ENCODE data around the gene MYZAP. TPM values are rescaled to one million over a fixed set of nuclear protein-coding genes. Genes with fewer than 3 reads are reported as not detected.

MYZAP gene
- total and polyA plus RNA-seq, 9 of the 15 experiments (the other 6 are each of a cell fraction or from before 2014, with no cell fraction given), result 0.03 TPM; not detected in 8

DNA sequence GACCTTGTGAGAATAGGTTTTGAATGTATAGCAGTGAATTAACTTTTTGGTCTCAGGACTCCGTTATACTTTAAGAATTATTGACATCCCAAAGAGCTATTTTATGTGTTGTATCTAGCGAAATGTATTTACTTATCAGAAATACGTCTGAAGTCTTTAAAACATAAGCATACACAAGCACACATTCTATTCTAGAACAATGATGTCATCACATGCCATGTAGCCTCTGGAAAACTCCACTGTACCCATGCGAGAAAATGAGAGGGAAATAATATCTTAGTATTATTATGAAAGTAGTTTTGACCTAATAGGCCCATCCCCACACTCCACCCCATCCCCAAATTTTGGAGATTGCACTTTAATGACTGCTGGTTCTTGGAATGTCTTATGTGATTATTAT lies 116.3 kb downstream of the MYZAP start:
- peaks cover 50% of the 10 kb centered on the region for H3K36me3 ChIP-seq (ENCODE audit: control insufficient read depth, insufficient read depth, low read length)
- FAIRE-seq, result no peak

More for the DNA sequence above, 116.3 kb downstream of the MYZAP start:
- Histone ChIP-seq H4K20me1 (replicated peaks; ENCODE audit: control insufficient read depth, insufficient read depth, low read length) (no peaks in the 10 kb centered on the region), H3K4me2 (ENCODE audit: insufficient read depth, low read length) (peak overlapping the region; percentile 91), H3K4me3 (peak overlapping the region; percentile 74), H3K27ac (ENCODE audit: extremely low read depth, low read depth, low read length) (peak overlapping the region; percentile 91; the same call in 1 of the 3 replicates), H3K9me1 (ENCODE audit: control insufficient read depth, insufficient read depth, low read length) (no peaks in the 10 kb centered on the region), H2AFZ (ENCODE audit: low read depth, low read length) (no peak overlapping the region), H3K4me1 (replicated peaks in 1 of 2; ENCODE audit: control insufficient read depth in 2 of 2, insufficient read depth in 2 of 2, low read length in 2 of 2) (peaks cover 4 to 30% of the 10 kb centered on the region in 2 experiments; a peak in 4 of 5 replicates), H3K27me3 (ENCODE audit: control insufficient read depth in 2 of 2, insufficient read depth in 2 of 2, low read length in 2 of 2) (no peaks in the 10 kb centered on the region), H3K79me2 (ENCODE audit: control insufficient read depth, insufficient read depth, low read length) (peaks cover 43% of the 10 kb centered on the region), H3K9me3 (replicated peaks; ENCODE audit: control insufficient read depth, insufficient read depth, low read depth, low read length) (peaks cover 6% of the 10 kb centered on the region), H3K9ac (ENCODE audit: insufficient read depth in 1 of 2, low read depth in 2 of 2, low read length in 2 of 2) (peak overlapping the region in 1 of 2 experiments; percentile 98; a peak in 2 of 4 replicates)
- POLR2A ChIA-PET, result interaction anchor here (1.0 to 1.4 kb wide), 2 partner anchors 16 to 26 kb away, joined by 3 read pairs; no protein-coding TSS in a partner anchor
- TF ChIP-seq CHD4 (IDR thresholded peaks at IDR 0.05; ENCODE audit: insufficient read depth, insufficient replicate concordance, low read depth, low read length, poor library complexity, severe bottlenecking) (no peak), MEF2A (IDR thresholded peaks at IDR 0.05; ENCODE audit: control insufficient read depth, low read depth, low read length) (peak; percentile 83), PTRF (tag; IDR thresholded peaks at IDR 0.05) (no peak), JUND (IDR thresholded peaks at IDR 0.05; ENCODE audit: borderline replicate concordance, low read depth, low read length) (peak; percentile 38; the same call in 1 of the 2 replicates), JUND (tag; IDR thresholded peaks at IDR 0.05; ENCODE audit: borderline replicate concordance, low read depth, low read length) (no peak; the same call in 2 of the 3 replicates), JUN (IDR thresholded peaks at IDR 0.05; ENCODE audit: borderline replicate concordance, low read depth, low read length) (peak; percentile 27; the same call in 1 of the 2 replicates), JUN (CRISPR knock-in tag; IDR thresholded peaks at IDR 0.05; ENCODE audit: borderline replicate concordance) (no peak), EWSR1 (IDR thresholded peaks at IDR 0.05; ENCODE audit: borderline replicate concordance, low read depth, partially characterized antibody) (no peak), ATF7 (IDR thresholded peaks at IDR 0.05) (peak; percentile 79)
- TF ChIP-seq, protein P1, sequence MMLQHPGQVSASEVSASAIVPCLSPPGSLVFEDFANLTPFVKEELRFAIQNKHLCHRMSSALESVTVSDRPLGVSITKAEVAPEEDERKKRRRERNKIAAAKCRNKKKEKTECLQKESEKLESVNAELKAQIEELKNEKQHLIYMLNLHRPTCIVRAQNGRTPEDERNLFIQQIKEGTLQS (IDR thresholded peaks at IDR 0.05), result peak; percentile 90
- TF ChIP-seq, protein P1 (CRISPR knock-in tag; conservative IDR thresholded peaks at IDR 0.05), result no peak
- intact Hi-C loops (cut with micrococcal nuclease) (no loop called here), in situ Hi-C loops (cut with MboI) (no loop called here)
- DNase-seq (ENCODE audit: extremely low read depth in 1 of 4, low spot score in 3 of 4) (peak in 1 of 4 experiments; percentile 9), ATAC-seq (no peak)
- no TSS peak for BruUV-seq (replicated peaks)
- 43% methylated on average over 4 of the region's 4 CpGs for WGBS (ENCODE audit: insufficient coverage, low coverage, missing lambda C conversion rate)
- CTCF ChIA-PET (ENCODE audit: low intra/inter-chr PET ratio), result no interaction called here
